Measurements from ENCODE around the gene ANO8.

Gene ANO8

DNA sequence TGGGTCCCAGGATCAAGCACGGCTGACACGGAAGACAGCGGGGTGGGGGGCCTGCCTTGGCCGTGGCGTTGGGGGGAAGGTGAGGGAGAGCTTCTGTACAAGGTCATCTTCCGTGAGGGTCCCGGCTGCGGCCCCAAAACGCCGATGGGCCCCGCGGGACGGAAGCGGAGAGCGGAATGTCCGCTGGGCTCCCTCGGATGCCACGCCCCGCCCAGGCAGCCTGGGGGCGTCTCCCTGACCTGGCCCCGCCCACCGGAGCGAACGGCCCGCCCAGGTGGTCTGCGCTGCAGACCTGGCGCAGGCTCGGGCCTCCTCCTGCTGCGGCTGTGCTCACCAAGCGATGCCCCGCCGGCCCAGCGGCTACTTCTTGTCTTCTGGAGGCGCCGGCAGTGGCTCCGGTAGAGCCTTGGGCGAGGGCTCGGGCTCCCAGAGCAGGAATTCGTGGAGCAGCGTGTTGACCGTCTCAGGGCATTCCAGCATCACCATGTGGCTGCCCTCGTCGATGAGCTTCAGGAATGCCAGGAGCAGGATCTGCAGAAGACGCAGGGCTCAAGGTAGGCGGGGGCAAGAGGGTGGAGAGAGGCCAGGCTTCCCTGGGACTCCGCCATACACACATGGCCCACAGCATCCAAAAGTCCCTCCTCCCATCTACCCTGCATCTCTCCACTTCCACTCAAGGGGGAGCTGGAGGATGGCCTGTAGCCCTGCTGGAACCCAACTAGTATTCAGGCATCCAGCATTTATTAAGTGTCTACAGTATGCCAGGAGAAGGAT, 42.2 kb downstream of the ANO8 start:
- no peaks in the 10 kb centered on the region for H3K27me3 ChIP-seq (ENCODE audit: insufficient read depth, low read depth, severe bottlenecking)
- H3K27ac ChIP-seq = no peak overlapping the region
- peaks cover 28% of the 10 kb centered on the region for H3K36me3 ChIP-seq
- TF ChIP-seq, protein P1, sequence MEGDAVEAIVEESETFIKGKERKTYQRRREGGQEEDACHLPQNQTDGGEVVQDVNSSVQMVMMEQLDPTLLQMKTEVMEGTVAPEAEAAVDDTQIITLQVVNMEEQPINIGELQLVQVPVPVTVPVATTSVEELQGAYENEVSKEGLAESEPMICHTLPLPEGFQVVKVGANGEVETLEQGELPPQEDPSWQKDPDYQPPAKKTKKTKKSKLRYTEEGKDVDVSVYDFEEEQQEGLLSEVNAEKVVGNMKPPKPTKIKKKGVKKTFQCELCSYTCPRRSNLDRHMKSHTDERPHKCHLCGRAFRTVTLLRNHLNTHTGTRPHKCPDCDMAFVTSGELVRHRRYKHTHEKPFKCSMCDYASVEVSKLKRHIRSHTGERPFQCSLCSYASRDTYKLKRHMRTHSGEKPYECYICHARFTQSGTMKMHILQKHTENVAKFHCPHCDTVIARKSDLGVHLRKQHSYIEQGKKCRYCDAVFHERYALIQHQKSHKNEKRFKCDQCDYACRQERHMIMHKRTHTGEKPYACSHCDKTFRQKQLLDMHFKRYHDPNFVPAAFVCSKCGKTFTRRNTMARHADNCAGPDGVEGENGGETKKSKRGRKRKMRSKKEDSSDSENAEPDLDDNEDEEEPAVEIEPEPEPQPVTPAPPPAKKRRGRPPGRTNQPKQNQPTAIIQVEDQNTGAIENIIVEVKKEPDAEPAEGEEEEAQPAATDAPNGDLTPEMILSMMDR (IDR thresholded peaks at IDR 0.05; ENCODE audit: low read depth, low read length) = peak; percentile 57
- H3K4me3 ChIP-seq (ENCODE audit: low read depth, low read length) = no peak overlapping the region
- H3K9me3 ChIP-seq (ENCODE audit: severe bottlenecking) = no peaks in the 10 kb centered on the region
- peak; percentile 48 for DNase-seq

- Histone ChIP-seq H3K36me3 (peaks cover 22% of the 10 kb centered on the region), H3K9me3 (ENCODE audit: severe bottlenecking) (peaks cover 6% of the 10 kb centered on the region), H3K27me3 (ENCODE audit: insufficient read depth, low read depth, severe bottlenecking) (no peaks in the 10 kb centered on the region), H3K4me3 (ENCODE audit: low read depth, low read length) (no peak overlapping the region), H3K27ac (no peak overlapping the region)
- TF ChIP-seq, protein P1 (IDR thresholded peaks at IDR 0.05; ENCODE audit: low read depth, low read length) = no peak
- DNase-seq = peak; percentile 55
Observed at GRCh38 chr19:17289489-17289888, 45.2 kb downstream of the ANO8 start.

GRCh38 chr19:17286752-17287151, 47.9 kb downstream of the ANO8 start:
- Histone ChIP-seq H3K27me3 (ENCODE audit: insufficient read depth, low read depth, severe bottlenecking) (no peaks in the 10 kb centered on the region), H3K27ac (no peak overlapping the region), H3K4me3 (ENCODE audit: low read depth, low read length) (no peak overlapping the region), H3K36me3 (peaks cover 8% of the 10 kb centered on the region), H3K9me3 (ENCODE audit: severe bottlenecking) (peaks cover 6% of the 10 kb centered on the region)
- TF ChIP-seq, protein P1 (IDR thresholded peaks at IDR 0.05; ENCODE audit: low read depth, low read length) = no peak
- DNase-seq = no peak

DNA sequence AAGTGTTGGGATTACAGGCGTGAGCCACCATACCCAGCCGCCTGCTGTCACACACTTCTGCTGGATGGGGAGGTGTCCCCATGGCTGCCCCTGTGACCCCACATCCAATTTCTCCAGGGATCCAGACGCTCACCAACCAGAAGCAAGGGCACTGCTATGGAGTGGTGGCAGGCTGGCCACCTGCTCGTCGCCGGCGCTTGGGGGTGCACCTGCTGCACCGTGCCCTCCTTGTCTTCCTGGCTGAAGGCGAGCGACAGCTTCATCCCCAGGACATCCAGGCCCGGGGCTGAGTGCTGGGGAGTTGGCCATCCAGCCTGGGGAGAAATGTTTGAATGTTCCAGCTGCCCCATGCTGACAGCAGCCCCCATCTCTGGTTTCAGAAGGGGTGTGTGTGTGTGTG, 48.4 kb downstream of the ANO8 start:
- no peak overlapping the region for H3K27ac ChIP-seq
- H3K36me3 ChIP-seq = peaks cover 5% of the 10 kb centered on the region; the same call in 1 of the 2 replicates
- no peak for DNase-seq
- peaks cover 6% of the 10 kb centered on the region for H3K9me3 ChIP-seq (ENCODE audit: severe bottlenecking)
- TF ChIP-seq, protein P1 (IDR thresholded peaks at IDR 0.05; ENCODE audit: low read depth, low read length) = no peak
- H3K27me3 ChIP-seq (ENCODE audit: insufficient read depth, low read depth, severe bottlenecking) = no peaks in the 10 kb centered on the region
- H3K4me3 ChIP-seq (ENCODE audit: low read depth, low read length) = no peak overlapping the region

DNA sequence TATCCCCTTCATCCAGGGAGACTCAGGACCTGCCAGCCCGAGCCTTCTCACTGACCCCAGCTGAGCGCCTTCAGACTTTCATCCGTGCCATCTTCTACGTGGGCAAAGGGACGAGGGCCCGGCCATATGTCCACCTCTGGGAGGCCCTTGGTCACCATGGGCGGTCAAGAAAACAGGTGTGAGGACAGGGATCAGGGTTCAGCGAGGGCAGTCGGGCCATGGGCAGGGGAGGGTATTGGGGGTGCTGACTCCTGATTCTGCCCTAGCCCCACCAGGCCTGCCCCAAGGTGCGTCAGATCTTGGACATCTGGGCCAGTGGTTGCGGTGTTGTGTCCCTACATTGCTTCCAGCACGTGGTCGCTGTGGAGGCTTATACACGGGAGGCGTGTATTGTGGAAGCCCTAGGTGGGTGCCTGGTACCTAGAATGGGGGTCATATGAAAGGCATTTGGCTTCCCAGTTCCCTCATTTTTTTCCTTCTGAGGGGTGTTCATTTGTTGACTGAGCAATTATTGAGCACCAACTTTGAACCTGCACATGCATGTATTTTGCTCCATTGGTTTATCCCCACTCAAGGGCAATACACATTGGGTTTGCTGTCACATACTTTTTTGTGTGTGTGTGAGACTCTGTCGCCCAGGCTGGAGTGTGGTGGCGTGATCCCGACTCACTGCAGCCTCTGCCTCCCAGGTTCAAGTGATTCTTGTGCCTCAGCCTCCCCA, 49.1 kb downstream of the ANO8 start:
- TF ChIP-seq, protein P1 (IDR thresholded peaks at IDR 0.05; ENCODE audit: low read depth, low read length) = no peak
- H3K4me3 ChIP-seq (ENCODE audit: low read depth, low read length) = no peak overlapping the region
- DNase-seq = no peak
- H3K36me3 ChIP-seq = peaks cover 5% of the 10 kb centered on the region; the same call in 1 of the 2 replicates
- H3K27me3 ChIP-seq (ENCODE audit: insufficient read depth, low read depth, severe bottlenecking) = no peaks in the 10 kb centered on the region
- H3K27ac ChIP-seq = no peak overlapping the region
- peaks cover 6% of the 10 kb centered on the region for H3K9me3 ChIP-seq (ENCODE audit: severe bottlenecking)

Data from WERI-Rb-1 (cell line).